Common myeloid progenitor, CD34-positive (primary cell): Measurements from ENCODE around the gene CANX.

Source experiments
- CTCF ChIA-PET: fragments of 350-600 bp; sonication (Branson Sonifier 250); formaldehyde crosslinking; loops from one replicate; lab custom pipeline; 2021; ENCODE audit warnings: antibody characterized with exemption; lab: Charles Lee
- POLR2A ChIA-PET: fragments of 350-600 bp; sonication (Branson Sonifier 250); formaldehyde crosslinking; loops from one replicate; lab custom pipeline; 2021; ENCODE audit warnings: antibody characterized with exemption; lab: Charles Lee
- DNase-seq, 3 donors: peaks; one replicate each; pipeline versions ENCODE4 v3.0.0 to v3.0.0-alpha.2; 2013
- H3K27ac ChIP-seq, 2 experiments: 1 replicate in 1 of 2; 2 replicates in 1 of 2; pipeline ENCODE4 v1.7.0; 2013; ENCODE audit warnings: inconsistent platforms in 2 of 2, low read length in 2 of 2, mild to moderate bottlenecking in 2 of 2, low read depth in 1 of 2, moderate library complexity in 1 of 2; ENCODE audit not compliant: severe bottlenecking in 2 of 2, insufficient read depth in 1 of 2, poor library complexity in 1 of 2
- H3K27me3 ChIP-seq, 5 experiments: replicated peaks in 2 of 5; 1 replicate in 3 of 5; 2 replicates in 2 of 5; pipeline versions ENCODE4 v1.6.1 to v1.7.0; 2013; ENCODE audit warnings: low read length in 4 of 5, mild to moderate bottlenecking in 2 of 5, moderate library complexity in 2 of 5, inconsistent platforms in 1 of 5; ENCODE audit not compliant: insufficient read depth in 5 of 5, control insufficient read depth in 4 of 5
- H3K36me3 ChIP-seq, 4 experiments: 1 replicate in 2 of 4; 2 replicates in 2 of 4; pipeline versions ENCODE4 v1.6.1 to v1.7.0; 2013; ENCODE audit warnings: low read length in 3 of 4, control low read depth in 1 of 4, mild to moderate bottlenecking in 1 of 4; ENCODE audit not compliant: control insufficient read depth in 4 of 4, insufficient read depth in 4 of 4
- H3K4me1 ChIP-seq, 4 experiments: 1 replicate in 3 of 4; 2 replicates in 1 of 4; pipeline versions ENCODE4 v1.6.1 to v1.7.1; 2013; ENCODE audit warnings: low read length in 3 of 4, mild to moderate bottlenecking in 3 of 4, control low read depth in 1 of 4, inconsistent platforms in 1 of 4, moderate library complexity in 1 of 4; ENCODE audit not compliant: control insufficient read depth in 4 of 4, insufficient read depth in 4 of 4; ENCODE audit errors: control extremely low read depth in 1 of 4
- H3K4me3 ChIP-seq, 7 experiments: 1 replicate in 4 of 7; 2 replicates in 3 of 7; pipeline versions ENCODE4 v1.5.1 to v1.7.0; 2013; ENCODE audit warnings: mild to moderate bottlenecking in 7 of 7, low read length in 6 of 7, moderate library complexity in 6 of 7, inconsistent platforms in 2 of 7, low read depth in 2 of 7, control low read depth in 1 of 7; ENCODE audit not compliant: insufficient read depth in 4 of 7, control insufficient read depth in 1 of 7; ENCODE audit errors: extremely low read depth in 1 of 7
- H3K9me3 ChIP-seq, 5 experiments: 1 replicate in 4 of 5; 2 replicates in 1 of 5; pipeline versions ENCODE4 v1.6.1 to v1.7.1; 2013; ENCODE audit warnings: low read length in 4 of 5, mild to moderate bottlenecking in 2 of 5, inconsistent platforms in 1 of 5, low read depth in 1 of 5, moderate library complexity in 1 of 5; ENCODE audit not compliant: control insufficient read depth in 4 of 5, insufficient read depth in 2 of 5; ENCODE audit errors: control extremely low read depth in 1 of 5
- WGBS: methylation state at CpG from one replicate; pipeline ENCODE4 v1.1.5; 2013; ENCODE audit not compliant: insufficient coverage; 5-methylcytosine and 5-hydroxymethylcytosine counted together

The CANX gene

DNA sequence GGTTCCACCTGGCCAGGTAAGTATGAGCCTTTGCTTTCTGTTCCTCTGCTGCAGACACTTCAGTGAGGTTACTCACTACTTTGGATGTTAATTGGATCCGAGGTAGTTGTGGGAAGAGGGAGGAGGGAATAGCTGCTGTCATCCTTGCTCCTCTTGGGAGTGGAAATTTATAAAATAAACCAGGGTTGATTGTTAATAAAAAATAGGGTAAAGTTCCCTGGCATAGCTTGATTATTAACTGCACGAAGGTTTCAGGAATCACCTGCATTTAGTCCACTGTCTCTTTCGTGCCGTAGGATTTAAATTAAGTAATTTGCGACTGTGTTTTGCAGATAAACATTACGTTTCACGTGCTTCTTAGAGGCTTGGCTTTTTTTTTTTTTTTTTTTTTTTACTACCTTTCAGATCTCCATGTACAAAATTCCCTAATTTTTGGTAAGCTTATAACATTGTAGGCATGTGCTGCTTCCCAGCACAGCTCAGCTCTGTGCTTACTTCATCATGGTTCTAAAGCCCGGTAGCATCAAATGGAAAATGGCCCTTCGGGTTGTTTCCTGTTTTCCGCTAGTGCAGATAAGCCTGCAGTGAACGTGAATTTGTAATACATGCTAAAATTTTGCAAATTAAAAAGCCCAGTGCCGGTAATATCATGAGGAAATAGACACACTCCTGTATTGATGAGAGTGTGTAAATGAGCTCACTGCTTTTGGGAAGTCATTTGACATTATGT lies 68.1 kb downstream of the CANX start:
- peak in 1 of 3 donors; percentile 28 for DNase-seq
- H3K27me3 ChIP-seq: no peaks in the 10 kb centered on the region
- H3K4me3 ChIP-seq: peak overlapping the region in 1 of 7 experiments; percentile 25
- peaks cover 16 to 59% (median 32%) of the 10 kb centered on the region in 4 experiments for H3K36me3 ChIP-seq
- ChIA-PET POLR2A (interaction anchor here (1.3 kb wide), 1 partner anchor 27 kb away, joined by 4 read pairs; the partner anchor contains the start of gene LTC4S), CTCF (interaction anchor here (0.6 to 12.6 kb wide), 7 partner anchors 14 to 1142 kb away, joined by 3 to 211 read pairs (median 4); partner anchors contain the start of gene LTC4S)
- no peaks in the 10 kb centered on the region for H3K9me3 ChIP-seq
- H3K4me1 ChIP-seq: peaks cover 12 to 72% (median 51%) of the 10 kb centered on the region in 4 experiments
- no peak overlapping the region for H3K27ac ChIP-seq
- 38% methylated on average over 8 of the region's 12 CpGs for WGBS

GRCh38 chr5:179767496-179768100 lies 68.8 kb downstream of the CANX start:
- Histone ChIP-seq H3K27ac (no peak overlapping the region), H3K4me3 (no peak overlapping the region), H3K36me3 (peaks cover 19 to 63% (median 37%) of the 10 kb centered on the region in 4 experiments), H3K27me3 (no peaks in the 10 kb centered on the region), H3K4me1 (peaks cover 11 to 65% (median 44%) of the 10 kb centered on the region in 4 experiments), H3K9me3 (no peaks in the 10 kb centered on the region)
- ChIA-PET CTCF (interaction anchor here (1.3 to 12.6 kb wide), 4 partner anchors 13 to 174 kb away, joined by 3 to 211 read pairs (median 74); partner anchors contain the start of gene LTC4S), POLR2A (interaction anchor here (1.3 kb wide), 1 partner anchor 26 kb away, joined by 4 read pairs; the partner anchor contains the start of gene LTC4S)
- peak in 2 of 3 donors; percentile 47 to 55 for DNase-seq
- 100% methylated on average over 4 of the region's 9 CpGs for WGBS

DNA sequence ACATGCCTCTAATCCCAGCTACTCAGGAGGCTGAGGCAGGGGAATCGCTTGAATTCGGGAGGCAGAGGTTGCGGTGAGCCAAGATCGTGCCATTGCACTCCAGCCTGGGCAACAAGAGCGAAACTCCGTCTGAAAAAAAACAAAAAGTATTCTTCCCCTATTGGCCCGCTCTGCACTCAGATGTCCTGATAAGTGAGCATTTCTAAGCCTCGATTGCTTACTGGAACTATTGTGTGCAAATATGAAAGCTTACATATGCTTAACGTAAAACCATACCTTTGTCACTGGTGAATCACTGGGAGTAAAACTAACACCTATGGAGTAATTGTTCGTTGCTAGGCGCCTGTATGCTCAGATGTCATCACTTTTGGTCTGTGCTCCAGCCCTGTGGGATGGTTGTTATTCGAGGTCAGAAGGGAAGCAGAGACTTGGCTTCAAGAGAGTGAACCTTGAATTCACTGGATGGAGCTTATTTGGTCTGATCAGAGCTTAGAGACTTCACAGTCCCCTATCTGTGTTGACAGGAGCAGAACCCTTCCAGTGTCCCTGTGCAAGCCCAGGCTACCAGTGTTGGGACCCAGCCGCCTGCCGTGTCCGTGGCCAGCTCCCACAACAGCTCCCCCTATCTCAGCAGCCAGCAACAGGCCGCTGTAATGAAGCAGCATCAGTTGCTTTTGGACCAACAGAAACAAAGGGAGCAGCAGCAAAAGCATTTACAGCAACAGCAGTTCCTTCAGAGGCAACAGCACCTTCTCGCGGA lies 69.7 kb downstream of the CANX start:
- Histone ChIP-seq H3K4me3 (no peak overlapping the region), H3K9me3 (no peaks in the 10 kb centered on the region), H3K27ac (no peak overlapping the region), H3K27me3 (no peaks in the 10 kb centered on the region), H3K36me3 (peaks cover 20 to 71% (median 45%) of the 10 kb centered on the region in 4 experiments), H3K4me1 (peaks cover 10 to 56% (median 37%) of the 10 kb centered on the region in 4 experiments)
- CTCF ChIA-PET: interaction anchor here (0.8 to 12.6 kb wide), 6 partner anchors 9 to 65 kb away, joined by 3 to 211 read pairs (median 6); partner anchors contain the start of gene LTC4S
- peak in 1 of 3 donors; percentile 33 for DNase-seq
- POLR2A ChIA-PET: no interaction called here
- WGBS: 97% methylated on average over 17 of the region's 18 CpGs

DNA sequence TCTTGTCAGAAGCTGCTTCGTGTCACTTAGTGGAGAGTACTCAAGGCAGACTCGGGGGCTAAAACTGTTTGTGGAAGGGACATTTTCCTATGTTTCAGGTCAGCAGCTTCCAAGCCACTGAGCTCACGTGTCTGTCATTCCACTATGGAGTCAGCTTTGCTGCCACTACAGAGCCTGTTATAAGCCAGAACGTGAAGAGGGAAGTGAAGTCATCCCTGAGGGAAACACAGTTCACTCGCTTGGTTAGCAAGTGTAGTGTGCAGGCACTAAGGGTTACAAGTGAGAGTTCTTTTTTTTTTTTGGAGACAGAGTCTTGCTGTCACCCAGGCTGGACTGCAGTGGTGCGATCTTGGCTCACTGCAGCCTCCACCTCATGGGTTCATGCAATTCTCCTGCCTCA lies 70.5 kb downstream of the CANX start:
- no peaks in the 10 kb centered on the region for H3K9me3 ChIP-seq
- H3K27ac ChIP-seq: no peak overlapping the region
- DNase-seq: no peak
- peaks cover 10 to 49% (median 34%) of the 10 kb centered on the region in 4 experiments for H3K4me1 ChIP-seq
- WGBS: 85% methylated on average over 5 of the region's 6 CpGs
- ChIA-PET POLR2A (no interaction called here), CTCF (interaction anchor here (1.0 to 12.6 kb wide), 7 partner anchors 9 to 66 kb away, joined by 3 to 211 read pairs (median 4); partner anchors contain the start of gene LTC4S)
- peaks cover 20 to 76% (median 52%) of the 10 kb centered on the region in 4 experiments for H3K36me3 ChIP-seq
- H3K27me3 ChIP-seq: no peaks in the 10 kb centered on the region
- H3K4me3 ChIP-seq: no peak overlapping the region

GRCh38 chr5:179769796-179770195 lies 71.0 kb downstream of the CANX start:
- Histone ChIP-seq H3K27me3 (no peaks in the 10 kb centered on the region), H3K4me1 (peaks cover 10 to 49% (median 34%) of the 10 kb centered on the region in 4 experiments), H3K4me3 (no peak overlapping the region), H3K9me3 (no peaks in the 10 kb centered on the region), H3K36me3 (peaks cover 20 to 81% (median 55%) of the 10 kb centered on the region in 4 experiments), H3K27ac (no peak overlapping the region)
- WGBS: 100% methylated on average over 4 of the region's 5 CpGs
- ChIA-PET POLR2A (no interaction called here), CTCF (interaction anchor here (0.8 to 12.6 kb wide), 7 partner anchors 10 to 32 kb away, joined by 3 to 211 read pairs (median 4); partner anchors contain the start of gene LTC4S)
- no peak for DNase-seq

DNA sequence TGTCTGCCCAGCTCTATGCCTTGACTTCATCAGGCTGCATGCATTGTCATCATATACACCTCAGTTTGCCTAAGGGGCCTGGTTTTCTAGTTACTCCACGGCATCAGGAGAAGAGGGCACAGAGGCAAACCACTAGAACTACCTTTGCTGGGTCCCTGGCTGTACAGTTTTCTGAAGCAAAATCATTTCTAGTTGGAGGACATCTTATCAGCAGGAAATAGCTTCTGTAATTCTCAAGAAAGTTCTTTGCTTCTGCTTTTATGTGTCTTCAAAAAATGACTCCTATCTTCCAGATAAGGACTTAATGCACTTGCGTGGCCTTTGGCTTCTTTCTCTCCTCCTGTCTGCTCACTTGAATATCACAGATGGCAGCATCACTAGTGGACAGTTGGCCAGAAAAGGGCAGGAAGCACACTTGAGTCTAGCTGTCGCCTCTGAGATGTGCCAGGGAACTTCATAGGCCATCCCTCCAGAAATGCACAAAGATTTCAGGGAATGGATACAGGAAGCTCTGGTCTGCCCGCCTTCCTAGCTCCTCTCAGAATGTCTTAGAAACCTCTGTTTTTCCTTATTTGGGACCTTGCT lies 72.6 kb downstream of the CANX start:
- H3K27me3 ChIP-seq: no peaks in the 10 kb centered on the region
- no peaks in the 10 kb centered on the region for H3K9me3 ChIP-seq
- 67% methylated on average over 4 of the region's 4 CpGs for WGBS
- DNase-seq: peak in 2 of 3 donors; percentile 62 to 76
- peaks cover 24 to 84% (median 59%) of the 10 kb centered on the region in 4 experiments for H3K36me3 ChIP-seq
- H3K4me3 ChIP-seq: no peak overlapping the region
- ChIA-PET CTCF (interaction anchor here (0.9 to 12.6 kb wide), 5 partner anchors 8 to 42 kb away, joined by 3 to 211 read pairs (median 7); partner anchors contain the start of gene LTC4S), POLR2A (no interaction called here)
- no peak overlapping the region for H3K27ac ChIP-seq
- peaks cover 10 to 38% (median 19%) of the 10 kb centered on the region in 4 experiments for H3K4me1 ChIP-seq
